ENCODE data around the gene FBXO5.

FBXO5 gene

DNA sequence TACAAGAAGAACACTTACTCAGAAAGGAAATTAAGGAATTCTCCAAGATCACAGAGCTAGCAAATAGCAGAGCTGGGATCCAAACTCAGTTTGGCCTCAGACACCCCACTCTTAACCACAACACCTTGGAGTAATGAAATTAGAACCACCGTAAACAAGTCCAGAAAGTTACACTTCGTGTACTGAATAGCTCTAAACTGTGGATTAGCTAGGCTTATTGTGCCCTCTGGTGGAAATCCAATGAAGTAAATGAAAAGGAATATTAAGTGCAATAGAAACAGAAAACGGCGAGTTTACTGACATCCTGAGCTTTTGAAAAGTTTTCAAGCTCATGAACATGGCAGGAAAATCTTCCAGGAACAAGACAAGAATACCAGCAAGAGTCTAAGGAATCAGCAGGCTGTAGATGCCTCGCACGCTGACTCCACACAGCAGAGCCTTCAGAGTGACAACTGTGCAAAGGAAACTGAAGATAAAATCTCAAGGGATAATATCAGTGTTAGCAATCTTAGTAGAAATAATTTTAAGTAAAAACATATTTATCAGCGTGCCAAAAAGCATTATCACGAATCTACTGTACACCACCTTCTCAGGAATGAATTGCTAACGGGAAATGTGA is 34.6 kb downstream of the FBXO5 start:
- peak; percentile 44 for DNase-seq (ENCODE audit: low spot score)

DNA sequence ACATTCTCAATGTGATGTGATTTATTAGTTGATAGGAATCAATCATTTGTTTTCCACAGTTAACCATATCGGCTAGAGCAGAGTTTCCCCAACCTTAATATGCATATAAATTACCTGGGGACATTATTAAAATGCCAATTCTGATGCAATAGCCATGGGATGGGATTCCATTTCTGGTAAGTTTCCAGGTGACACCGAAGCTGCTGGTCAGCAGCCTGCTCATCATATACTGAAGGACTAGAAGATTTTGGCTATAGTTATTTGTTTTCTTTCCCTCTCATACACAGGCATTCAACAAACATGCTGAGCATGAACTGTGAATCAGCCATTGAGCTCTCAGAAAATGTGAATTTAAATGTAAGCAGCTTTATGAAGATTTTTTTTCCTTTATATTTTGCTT is 35.8 kb downstream of the FBXO5 start:
- DNase-seq (ENCODE audit: low spot score), result no peak

DNA sequence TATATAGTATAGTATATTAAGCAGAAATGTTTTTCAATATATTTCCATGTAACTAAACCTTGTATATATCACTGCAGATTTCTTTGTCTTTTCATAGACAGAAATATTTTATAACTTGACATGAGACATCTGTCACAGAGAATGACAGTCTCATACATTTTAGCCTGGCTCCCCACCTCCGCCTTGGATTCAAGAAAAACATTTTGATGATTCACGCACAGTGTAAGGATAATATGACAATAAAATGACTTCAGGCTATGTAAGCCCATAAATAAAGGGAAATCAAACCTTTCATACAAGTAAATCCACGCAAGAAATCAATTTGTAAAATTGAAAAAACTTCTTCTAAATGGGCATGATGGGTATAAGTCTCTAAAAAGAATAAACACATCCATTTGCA is 36.4 kb downstream of the FBXO5 start:
- no peak for DNase-seq (ENCODE audit: low spot score)

DNA sequence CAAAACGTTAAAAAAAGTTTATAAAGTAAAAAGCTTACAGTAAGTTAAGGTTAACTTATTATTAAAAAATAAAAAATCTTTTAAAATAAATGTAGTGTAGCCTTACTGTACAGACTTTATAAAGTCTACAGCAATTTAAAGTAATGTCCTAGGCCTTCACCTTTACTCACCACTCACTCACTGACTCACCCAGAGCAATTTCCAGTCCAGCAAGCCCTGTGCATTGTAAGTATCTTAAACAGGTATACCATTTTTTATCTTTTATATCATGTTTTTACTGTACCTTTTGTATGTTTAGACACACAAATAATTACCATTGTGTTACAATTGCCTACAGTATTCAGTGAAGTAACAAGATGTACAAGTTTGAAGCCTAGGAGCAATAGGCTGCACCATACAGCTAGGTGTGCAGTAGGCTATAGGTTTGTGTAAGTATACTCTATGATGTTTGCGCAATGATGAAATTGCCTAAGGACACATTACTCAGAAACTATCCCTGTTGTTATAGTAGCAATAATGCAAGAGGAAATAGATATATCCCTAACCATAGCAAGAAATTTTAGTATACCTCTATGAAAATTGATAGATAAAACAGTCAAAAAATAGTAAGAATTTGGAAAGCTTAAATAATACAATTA is 39.5 kb downstream of the FBXO5 start:
- no peak for DNase-seq (ENCODE audit: low spot score)

DNA sequence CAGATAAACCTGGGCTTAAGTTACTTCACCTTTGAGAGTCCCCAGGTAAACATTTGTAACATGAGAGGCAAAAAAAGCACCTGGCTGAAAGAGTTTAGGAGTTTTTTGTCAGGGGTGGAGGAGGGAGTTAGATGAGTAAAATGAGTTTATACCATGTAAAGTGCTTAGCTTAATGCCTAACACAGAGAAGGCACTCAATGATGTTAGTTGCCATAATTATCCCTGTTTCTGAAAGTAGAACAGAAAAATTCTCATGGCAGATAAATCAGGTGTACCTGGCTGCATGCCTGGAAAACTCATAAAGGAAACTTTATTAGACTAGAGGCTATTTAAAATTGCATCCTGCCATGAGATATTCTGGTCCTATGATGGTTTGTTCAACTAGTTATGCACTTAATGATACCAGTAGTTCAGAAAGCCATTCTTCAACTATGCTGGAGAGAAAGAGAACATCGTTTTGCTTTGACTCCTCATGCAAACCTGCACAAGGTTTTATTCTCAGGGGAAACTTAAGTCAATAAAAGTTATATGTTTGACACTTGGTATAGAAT is 40.4 kb downstream of the FBXO5 start:
- no peak for DNase-seq (ENCODE audit: low spot score)

DNA sequence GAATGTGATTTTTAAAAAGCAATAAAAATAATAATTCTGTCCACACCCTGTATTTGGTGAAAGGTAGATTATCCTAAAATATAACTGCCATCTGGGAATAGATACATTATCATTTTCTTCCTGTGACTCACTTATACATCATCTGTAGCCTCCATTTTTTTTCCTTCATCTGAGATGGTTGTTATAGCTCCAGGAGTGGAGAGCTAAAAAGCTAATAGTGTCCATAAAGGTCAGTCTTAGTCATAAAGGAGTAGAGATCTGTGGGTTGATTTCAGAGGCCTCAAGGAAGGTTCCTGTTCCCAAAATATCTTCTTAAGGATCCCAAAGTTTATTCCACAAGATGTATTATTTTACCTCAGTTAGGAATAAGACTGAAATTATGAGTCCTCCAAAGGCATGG is 41.1 kb downstream of the FBXO5 start:
- no peak for DNase-seq (ENCODE audit: low spot score)

DNA sequence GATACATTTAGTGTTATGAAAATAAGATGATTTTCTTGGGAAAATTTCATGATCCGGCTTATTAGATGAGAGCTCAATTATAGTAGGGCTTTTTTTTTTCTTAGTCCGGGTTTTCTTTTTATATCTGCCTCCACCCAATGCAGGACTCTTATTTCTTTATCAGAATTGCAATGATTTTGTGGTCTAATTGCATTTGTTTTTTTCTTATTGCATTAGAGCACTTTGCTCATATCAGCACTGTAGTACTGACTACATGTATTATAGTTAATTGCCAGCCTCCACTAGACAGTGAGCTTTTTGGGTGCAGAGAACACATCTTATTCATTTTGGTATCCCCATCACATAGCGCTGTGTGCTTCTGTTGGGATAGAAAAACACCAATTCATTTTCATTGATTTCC is 50.0 kb downstream of the FBXO5 start:
- no peak for DNase-seq (ENCODE audit: low spot score)

DNA sequence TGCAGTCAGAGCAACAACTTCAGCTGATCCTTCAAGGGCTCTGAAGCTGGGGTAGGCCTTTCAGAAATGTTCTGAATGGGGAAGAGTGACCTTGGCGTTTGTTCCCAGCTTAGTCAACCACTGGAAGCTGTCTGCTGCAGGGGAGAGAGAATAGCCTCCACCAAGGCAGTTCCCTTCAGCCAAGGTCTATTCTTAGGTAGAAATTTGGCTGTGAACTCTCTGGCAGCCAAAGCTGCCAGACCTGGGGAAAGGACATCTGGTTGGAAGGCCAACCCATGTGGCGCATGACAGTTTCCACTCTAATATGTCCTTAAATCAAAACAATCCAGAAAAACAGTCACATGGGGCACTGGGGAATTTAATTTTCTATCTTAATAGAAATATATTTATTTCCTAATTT is 60.1 kb downstream of the FBXO5 start:
- no peak for DNase-seq (ENCODE audit: low spot score)

Measured in activated CD4-positive, alpha-beta T cell treated with anti-CD3 and anti-CD28 coated beads, Interleukin-2, Interleukin-4, amounts not matched to agents 100 ng/mL and 50 ng/mL, durations not matched to agents 16 hours and 8 hours (primary cell).